Measurements from ENCODE around the gene ZSCAN12.
A peak's percentile ranks its signal among the peaks of the same experiment; 100 is the strongest.
"Not testable (repeated sequence)": the region's sequence is repeated elsewhere in the genome, so short reads cannot be mapped to it uniquely, and the experiment has no call there.

Gene ZSCAN12

GRCh38 chr6:28399350-28400121, at the start of gene ZSCAN12:
TSS of gene ZSCAN12 (minus strand) at chr6:28399747. CDS start at chr6:28398405, 1,342 bp downstream.
- H3K9me3 Mint-ChIP-seq, result no peaks in the 10 kb centered on the region
- peaks cover 32% of the 10 kb centered on the region for H3K27me3 Mint-ChIP-seq
- H3K4me1 Mint-ChIP-seq (ENCODE audit: low read depth), result peaks cover 39% of the 10 kb centered on the region
- intact Hi-C loops (cut with micrococcal nuclease), result no loop called here
- peak within 1 kb of the TSS; percentile 87 for H3K4me3 Mint-ChIP-seq
- peak within 1 kb of the TSS; percentile 82 for H3K27ac Mint-ChIP-seq
- H3K36me3 Mint-ChIP-seq (ENCODE audit: low read depth), result peaks cover 19% of the 10 kb centered on the region

DNA sequence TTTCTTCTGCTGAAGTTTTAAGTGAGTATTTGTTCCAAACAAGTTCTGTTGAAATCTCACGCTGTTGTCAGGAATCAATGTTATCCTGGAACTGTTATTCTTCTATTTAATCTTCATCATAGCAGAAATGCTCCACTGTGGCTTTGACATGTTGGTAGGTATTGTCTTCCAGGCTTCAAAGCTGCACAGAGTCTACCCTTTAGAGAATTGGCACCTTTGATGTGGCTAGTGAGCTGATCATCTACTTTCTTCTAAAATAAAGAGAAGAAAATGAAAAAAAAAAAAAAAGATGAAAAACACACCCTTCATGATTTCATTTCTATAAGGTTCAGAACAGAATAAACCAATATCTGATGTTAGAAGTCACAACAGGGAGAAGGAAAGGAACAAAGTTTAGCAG, 49.5 kb upstream of the ZSCAN12 start:
- Mint-ChIP-seq H3K4me3 (no peak overlapping the region), H3K36me3 (ENCODE audit: low read depth) (no peaks in the 10 kb centered on the region), H3K4me1 (ENCODE audit: low read depth) (peaks cover 8% of the 10 kb centered on the region), H3K9me3 (peaks cover 7% of the 10 kb centered on the region), H3K27ac (no peak overlapping the region), H3K27me3 (peaks cover 36% of the 10 kb centered on the region)
- intact Hi-C loops (cut with micrococcal nuclease), result no loop called here

GRCh38 chr6:28447512-28447906, 48.0 kb upstream of the ZSCAN12 start:
- intact Hi-C loops (cut with micrococcal nuclease); H3K4me3 Mint-ChIP-seq; H3K27ac Mint-ChIP-seq; H3K36me3 Mint-ChIP-seq (ENCODE audit: low read depth): not testable (repeated sequence)
- H3K4me1 Mint-ChIP-seq (ENCODE audit: low read depth), result peaks cover 17% of the 10 kb centered on the region
- H3K9me3 Mint-ChIP-seq, result peaks cover 14% of the 10 kb centered on the region
- peaks cover 50% of the 10 kb centered on the region for H3K27me3 Mint-ChIP-seq

DNA sequence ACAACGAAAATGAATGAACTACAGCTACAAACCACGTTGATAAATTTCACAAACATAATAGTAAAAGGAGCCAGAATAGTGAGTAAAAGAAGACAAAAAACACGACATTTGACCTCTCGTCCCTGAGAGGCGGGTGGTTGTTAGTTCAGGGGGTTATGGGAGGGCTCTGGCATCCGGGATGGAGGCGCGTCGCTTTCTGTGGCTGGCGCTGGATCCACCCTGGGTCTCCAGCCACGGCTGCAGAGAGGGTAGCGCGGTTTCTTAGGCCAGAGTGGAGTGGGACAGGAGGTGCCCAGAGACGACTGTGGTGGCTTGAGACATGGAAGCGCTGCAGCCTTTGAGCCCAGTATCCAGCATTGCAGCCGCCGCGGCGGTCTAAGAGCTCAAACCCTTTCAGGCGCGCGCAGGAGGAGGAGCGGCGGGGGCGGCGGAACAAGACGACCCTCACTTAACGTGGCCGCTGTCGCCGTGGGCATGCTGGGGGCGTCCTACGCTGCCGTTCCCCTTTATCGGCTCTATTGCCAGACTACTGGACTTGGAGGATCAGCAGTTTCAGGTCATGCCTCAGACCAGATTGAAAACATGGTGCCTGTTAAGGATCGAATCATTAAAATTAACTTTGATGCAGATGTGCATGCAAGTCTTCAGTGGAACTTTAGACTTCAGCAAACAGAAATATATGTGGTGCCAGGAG, 47.4 kb upstream of the ZSCAN12 start:
- Mint-ChIP-seq H3K9me3 (peaks cover 14% of the 10 kb centered on the region), H3K27me3 (peaks cover 50% of the 10 kb centered on the region), H3K4me3 (no peak overlapping the region), H3K27ac (no peak overlapping the region), H3K36me3 (ENCODE audit: low read depth) (no peaks in the 10 kb centered on the region), H3K4me1 (ENCODE audit: low read depth) (peaks cover 17% of the 10 kb centered on the region)
- intact Hi-C loops (cut with micrococcal nuclease), result no loop called here

- H3K36me3 Mint-ChIP-seq (ENCODE audit: low read depth); intact Hi-C loops (cut with micrococcal nuclease); H3K27ac Mint-ChIP-seq; H3K4me3 Mint-ChIP-seq: not testable (repeated sequence)
- Mint-ChIP-seq H3K4me1 (ENCODE audit: low read depth) (peaks cover 17% of the 10 kb centered on the region), H3K27me3 (peaks cover 50% of the 10 kb centered on the region), H3K9me3 (peaks cover 14% of the 10 kb centered on the region)
Observed at GRCh38 chr6:28444759-28445158, 45.2 kb upstream of the ZSCAN12 start.

DNA sequence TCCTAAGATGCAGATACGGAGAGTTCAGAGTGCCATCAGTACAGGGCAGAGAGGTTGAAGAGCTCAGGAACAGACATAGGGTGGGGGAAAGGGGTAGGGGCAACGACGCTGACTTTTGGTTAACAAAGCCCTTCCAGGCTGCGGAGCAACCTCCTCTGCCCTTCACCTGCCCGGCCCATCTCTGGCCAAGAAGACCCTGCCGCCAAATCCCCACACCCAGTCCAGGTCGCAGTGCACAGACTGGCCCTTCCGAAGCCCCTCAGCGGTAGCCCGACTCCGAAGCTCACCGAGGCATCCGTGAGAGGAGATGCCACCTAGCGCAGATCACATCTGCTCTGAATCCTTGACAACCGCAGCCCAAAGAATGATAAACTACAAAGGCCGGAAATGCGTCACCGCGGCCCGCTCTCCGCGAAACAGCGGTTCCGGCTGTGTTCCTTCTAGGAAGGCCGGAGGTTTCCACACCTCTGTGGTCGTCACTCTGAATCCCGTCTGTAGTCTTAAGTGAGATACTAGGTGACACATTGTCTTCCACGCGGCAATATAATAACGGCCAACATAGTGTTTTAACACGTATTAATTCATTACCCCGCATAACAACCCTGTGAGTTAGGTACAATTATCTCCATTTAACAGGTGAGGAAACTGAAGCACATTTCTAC, 43.7 kb upstream of the ZSCAN12 start, which contains the start of gene ZSCAN23:
Gene ZSCAN23, minus strand, starts transcription at position 380 of the 662 bp plus-strand sequence. CDS start 7,225 bp downstream, outside the sequence.
- Mint-ChIP-seq H3K27me3 (peaks cover 46% of the 10 kb centered on the region), H3K27ac (peak within 1 kb of the TSS; percentile 57), H3K9me3 (peaks cover 14% of the 10 kb centered on the region), H3K4me1 (ENCODE audit: low read depth) (peaks cover 17% of the 10 kb centered on the region), H3K4me3 (peak within 1 kb of the TSS; percentile 90), H3K36me3 (ENCODE audit: low read depth) (no peaks in the 10 kb centered on the region)
- intact Hi-C loops (cut with micrococcal nuclease), result no loop called here

GRCh38 chr6:28442586-28442985, 43.0 kb upstream of the ZSCAN12 start:
- Mint-ChIP-seq H3K4me1 (ENCODE audit: low read depth) (peaks cover 17% of the 10 kb centered on the region), H3K4me3 (no peak overlapping the region), H3K27me3 (peaks cover 46% of the 10 kb centered on the region), H3K27ac (no peak overlapping the region), H3K9me3 (peaks cover 14% of the 10 kb centered on the region), H3K36me3 (ENCODE audit: low read depth) (no peaks in the 10 kb centered on the region)
- intact Hi-C loops (cut with micrococcal nuclease), result no loop called here

DNA sequence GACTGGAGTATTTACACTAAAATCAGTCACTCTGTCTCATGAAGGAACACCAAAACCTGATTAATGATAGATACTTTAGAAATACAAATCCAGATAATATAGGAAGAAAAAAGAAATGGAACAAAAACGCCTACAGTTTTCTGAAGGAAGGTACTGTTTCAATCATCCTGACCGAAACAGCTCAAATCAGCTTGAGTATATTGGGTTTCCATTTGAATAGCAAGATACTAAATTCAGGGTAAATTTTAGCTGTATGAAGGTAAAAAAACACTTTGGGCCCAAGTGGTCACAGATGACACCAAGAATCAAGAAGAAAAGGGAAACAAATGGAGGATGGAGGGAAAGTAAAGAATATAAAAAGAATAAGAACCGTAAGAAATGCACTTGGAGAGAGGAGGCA, 36.9 kb upstream of the ZSCAN12 start:
- Mint-ChIP-seq H3K4me1 (ENCODE audit: low read depth) (no peaks in the 10 kb centered on the region), H3K4me3 (no peak overlapping the region), H3K27ac (no peak overlapping the region), H3K27me3 (no peaks in the 10 kb centered on the region), H3K36me3 (ENCODE audit: low read depth) (no peaks in the 10 kb centered on the region), H3K9me3 (no peaks in the 10 kb centered on the region)
- intact Hi-C loops (cut with micrococcal nuclease), result no loop called here

GRCh38 chr6:28433119-28433518, 33.6 kb upstream of the ZSCAN12 start:
- Mint-ChIP-seq H3K27ac (no peak overlapping the region), H3K4me3 (no peak overlapping the region), H3K27me3 (no peaks in the 10 kb centered on the region), H3K4me1 (ENCODE audit: low read depth) (no peaks in the 10 kb centered on the region), H3K9me3 (no peaks in the 10 kb centered on the region), H3K36me3 (ENCODE audit: low read depth) (no peaks in the 10 kb centered on the region)
- intact Hi-C loops (cut with micrococcal nuclease), result no loop called here

DNA sequence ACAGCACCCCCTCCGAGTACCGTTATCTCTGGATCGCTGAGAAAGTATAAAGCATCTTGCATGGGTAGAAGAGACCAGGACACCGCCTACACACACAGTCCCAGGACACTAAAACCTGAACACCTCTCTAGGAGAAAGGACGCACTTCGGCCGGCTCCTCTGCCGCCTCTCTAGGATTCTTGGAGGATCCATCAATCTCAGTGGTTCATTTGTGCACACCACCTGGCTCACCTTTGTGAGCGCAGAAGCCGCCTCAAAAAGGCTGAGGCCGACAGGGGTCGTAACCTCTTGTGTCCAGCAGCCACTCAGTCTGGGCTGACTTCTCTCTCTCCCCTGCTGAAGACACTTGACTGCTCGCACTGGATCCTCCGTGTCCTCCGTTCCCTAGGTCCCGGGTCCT, 30.2 kb upstream of the ZSCAN12 start:
- Mint-ChIP-seq H3K36me3 (ENCODE audit: low read depth) (no peaks in the 10 kb centered on the region), H3K9me3 (peaks cover 7% of the 10 kb centered on the region), H3K27me3 (no peaks in the 10 kb centered on the region), H3K4me1 (ENCODE audit: low read depth) (no peaks in the 10 kb centered on the region), H3K27ac (no peak overlapping the region), H3K4me3 (no peak overlapping the region)
- intact Hi-C loops (cut with micrococcal nuclease), result no loop called here

- Mint-ChIP-seq H3K4me3 (no peak overlapping the region), H3K36me3 (ENCODE audit: low read depth) (no peaks in the 10 kb centered on the region), H3K4me1 (ENCODE audit: low read depth) (no peaks in the 10 kb centered on the region), H3K27ac (no peak overlapping the region), H3K9me3 (peaks cover 7% of the 10 kb centered on the region), H3K27me3 (no peaks in the 10 kb centered on the region)
- intact Hi-C loops (cut with micrococcal nuclease), result no loop called here
Observed at GRCh38 chr6:28425944-28426541, 26.5 kb upstream of the ZSCAN12 start.

GRCh38 chr6:28424163-28424562, 24.6 kb upstream of the ZSCAN12 start:
- intact Hi-C loops (cut with micrococcal nuclease), result no loop called here
- Mint-ChIP-seq H3K27ac (no peak overlapping the region), H3K9me3 (peaks cover 7% of the 10 kb centered on the region), H3K4me3 (no peak overlapping the region), H3K36me3 (ENCODE audit: low read depth) (no peaks in the 10 kb centered on the region), H3K4me1 (ENCODE audit: low read depth) (no peaks in the 10 kb centered on the region), H3K27me3 (no peaks in the 10 kb centered on the region)

- H3K4me1 Mint-ChIP-seq (ENCODE audit: low read depth), result no peaks in the 10 kb centered on the region
- peaks cover 7% of the 10 kb centered on the region for H3K9me3 Mint-ChIP-seq
- H3K36me3 Mint-ChIP-seq (ENCODE audit: low read depth), result no peaks in the 10 kb centered on the region
- intact Hi-C loops (cut with micrococcal nuclease), result no loop called here
- H3K4me3 Mint-ChIP-seq, result no peak overlapping the region
- H3K27ac Mint-ChIP-seq, result no peak overlapping the region
- H3K27me3 Mint-ChIP-seq, result no peaks in the 10 kb centered on the region
Observed at GRCh38 chr6:28423546-28423945, 24.0 kb upstream of the ZSCAN12 start.

DNA sequence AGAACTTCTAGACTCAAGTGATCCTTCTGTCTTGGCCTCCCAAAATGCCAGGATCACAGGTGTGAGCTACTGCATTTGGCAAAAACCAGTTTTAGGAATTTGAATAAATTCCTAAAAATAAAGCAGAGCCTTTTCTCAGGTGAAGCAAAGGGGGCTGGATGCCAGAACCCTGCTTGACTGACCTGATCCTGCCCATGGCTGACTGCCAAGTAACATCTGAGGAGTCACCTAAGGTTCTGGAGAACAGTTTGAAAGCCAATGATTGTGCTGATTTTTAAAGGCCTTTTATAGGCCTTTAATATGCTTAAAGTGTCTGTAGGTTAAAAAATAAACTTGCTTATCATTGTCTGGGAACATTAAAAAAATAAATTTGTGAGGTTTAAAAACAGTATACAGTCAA, 14.1 kb upstream of the ZSCAN12 start:
- Mint-ChIP-seq H3K36me3 (ENCODE audit: low read depth) (no peaks in the 10 kb centered on the region), H3K4me1 (ENCODE audit: low read depth) (no peaks in the 10 kb centered on the region), H3K4me3 (no peak overlapping the region), H3K27ac (no peak overlapping the region), H3K9me3 (no peaks in the 10 kb centered on the region), H3K27me3 (peaks cover 6% of the 10 kb centered on the region)
- intact Hi-C loops (cut with micrococcal nuclease), result no loop called here
